ENCODE results near the gene CDKAL1. TPM values are rescaled to one million over a fixed set of nuclear protein-coding genes. Genes with fewer than 3 reads are reported as not detected.
"Not testable (repeated sequence)": the region's sequence is repeated elsewhere in the genome, so short reads cannot be mapped to it uniquely, and the experiment has no call there.

Gene CDKAL1
- total RNA-seq, 2 experiments from 2014 or later: 21.2 to 23.0 TPM

- H3K27ac Mint-ChIP-seq, H3K9me3 Mint-ChIP-seq, H3K4me3 Mint-ChIP-seq, CTCF ChIA-PET, H3K27me3 Mint-ChIP-seq, POLR2A ChIA-PET, DNase-seq: not testable (repeated sequence)
- peaks cover 20% of the 10 kb centered on the region for H3K4me1 Mint-ChIP-seq
- H3K36me3 Mint-ChIP-seq (ENCODE audit: low read depth): peaks cover 16% of the 10 kb centered on the region
Observed at GRCh38 chr6:20721121-20721520, 186.9 kb downstream of the CDKAL1 start.

GRCh38 chr6:20722455-20722854 lies 188.2 kb downstream of the CDKAL1 start:
- Mint-ChIP-seq H3K27me3 (no peaks in the 10 kb centered on the region), H3K9me3 (peaks cover 4% of the 10 kb centered on the region), H3K4me3 (no peak overlapping the region), H3K36me3 (ENCODE audit: low read depth) (peaks cover 16% of the 10 kb centered on the region), H3K4me1 (peaks cover 20% of the 10 kb centered on the region), H3K27ac (no peak overlapping the region)
- ChIA-PET POLR2A (no interaction called here), CTCF (no interaction called here)
- DNase-seq: no peak

- POLR2A ChIA-PET: no interaction called here
- peaks cover 19% of the 10 kb centered on the region for H3K4me1 Mint-ChIP-seq
- no peaks in the 10 kb centered on the region for H3K27me3 Mint-ChIP-seq
- DNase-seq: no peak
- H3K4me3 Mint-ChIP-seq: no peak overlapping the region
- CTCF ChIA-PET: no interaction called here
- H3K36me3 Mint-ChIP-seq (ENCODE audit: low read depth): peaks cover 16% of the 10 kb centered on the region
- no peak overlapping the region for H3K27ac Mint-ChIP-seq
- peaks cover 4% of the 10 kb centered on the region for H3K9me3 Mint-ChIP-seq
Observed at GRCh38 chr6:20723236-20723635, 189.0 kb downstream of the CDKAL1 start.

- no peaks in the 10 kb centered on the region for H3K27me3 Mint-ChIP-seq
- DNase-seq: no peak
- peaks cover 16% of the 10 kb centered on the region for H3K36me3 Mint-ChIP-seq (ENCODE audit: low read depth)
- peaks cover 14% of the 10 kb centered on the region for H3K4me1 Mint-ChIP-seq
- no peak overlapping the region for H3K27ac Mint-ChIP-seq
- peaks cover 4% of the 10 kb centered on the region for H3K9me3 Mint-ChIP-seq
- CTCF ChIA-PET: no interaction called here
- no peak overlapping the region for H3K4me3 Mint-ChIP-seq
- POLR2A ChIA-PET: no interaction called here
Observed at GRCh38 chr6:20724443-20725190, 190.4 kb downstream of the CDKAL1 start.

- H3K4me3 Mint-ChIP-seq, CTCF ChIA-PET, H3K27ac Mint-ChIP-seq, POLR2A ChIA-PET, H3K9me3 Mint-ChIP-seq, DNase-seq, H3K27me3 Mint-ChIP-seq: not testable (repeated sequence)
- Mint-ChIP-seq H3K4me1 (peaks cover 12% of the 10 kb centered on the region), H3K36me3 (ENCODE audit: low read depth) (peaks cover 16% of the 10 kb centered on the region)
Observed at GRCh38 chr6:20725235-20725634, 191.0 kb downstream of the CDKAL1 start.

- H3K27me3 Mint-ChIP-seq: no peaks in the 10 kb centered on the region
- POLR2A ChIA-PET: no interaction called here
- no peaks in the 10 kb centered on the region for H3K4me1 Mint-ChIP-seq
- no peak for DNase-seq
- CTCF ChIA-PET: no interaction called here
- no peak overlapping the region for H3K4me3 Mint-ChIP-seq
- H3K27ac Mint-ChIP-seq: no peak overlapping the region
- peaks cover 4% of the 10 kb centered on the region for H3K36me3 Mint-ChIP-seq (ENCODE audit: low read depth)
- peaks cover 2% of the 10 kb centered on the region for H3K9me3 Mint-ChIP-seq
Observed at GRCh38 chr6:20729086-20729485, 194.8 kb downstream of the CDKAL1 start.

GRCh38 chr6:20732362-20732761 lies 198.1 kb downstream of the CDKAL1 start:
- H3K4me3 Mint-ChIP-seq, POLR2A ChIA-PET, H3K27ac Mint-ChIP-seq, H3K9me3 Mint-ChIP-seq, H3K4me1 Mint-ChIP-seq, CTCF ChIA-PET, DNase-seq, H3K27me3 Mint-ChIP-seq: not testable (repeated sequence)
- H3K36me3 Mint-ChIP-seq (ENCODE audit: low read depth): peaks cover 12% of the 10 kb centered on the region

GRCh38 chr6:20732896-20733295 lies 198.6 kb downstream of the CDKAL1 start:
- no peak overlapping the region for H3K27ac Mint-ChIP-seq
- no peak for DNase-seq
- CTCF ChIA-PET: interaction anchor here (0.6 kb wide), 1 partner anchor 204 kb away, joined by 3 read pairs; no protein-coding TSS in a partner anchor
- H3K36me3 Mint-ChIP-seq (ENCODE audit: low read depth): peaks cover 12% of the 10 kb centered on the region
- no peaks in the 10 kb centered on the region for H3K27me3 Mint-ChIP-seq
- POLR2A ChIA-PET: no interaction called here
- no peaks in the 10 kb centered on the region for H3K4me1 Mint-ChIP-seq
- no peak overlapping the region for H3K4me3 Mint-ChIP-seq
- H3K9me3 Mint-ChIP-seq: peaks cover 2% of the 10 kb centered on the region

- no peaks in the 10 kb centered on the region for H3K27me3 Mint-ChIP-seq
- ChIA-PET POLR2A (no interaction called here), CTCF (no interaction called here)
- no peak for DNase-seq
- H3K27ac Mint-ChIP-seq: no peak overlapping the region
- H3K4me1 Mint-ChIP-seq: no peaks in the 10 kb centered on the region
- H3K36me3 Mint-ChIP-seq (ENCODE audit: low read depth): peaks cover 27% of the 10 kb centered on the region
- no peak overlapping the region for H3K4me3 Mint-ChIP-seq
- H3K9me3 Mint-ChIP-seq: peaks cover 2% of the 10 kb centered on the region
Observed at GRCh38 chr6:20737912-20738311, 203.7 kb downstream of the CDKAL1 start.

- Mint-ChIP-seq H3K36me3 (ENCODE audit: low read depth) (peaks cover 31% of the 10 kb centered on the region), H3K4me1 (no peaks in the 10 kb centered on the region), H3K27ac (no peak overlapping the region), H3K27me3 (no peaks in the 10 kb centered on the region), H3K9me3 (peaks cover 2% of the 10 kb centered on the region), H3K4me3 (no peak overlapping the region)
- CTCF ChIA-PET: no interaction called here
- no peak for DNase-seq
- POLR2A ChIA-PET: no interaction called here
Observed at GRCh38 chr6:20740088-20740487, 205.8 kb downstream of the CDKAL1 start.

GRCh38 chr6:20740727-20741126 lies 206.5 kb downstream of the CDKAL1 start:
- H3K36me3 Mint-ChIP-seq (ENCODE audit: low read depth): peaks cover 30% of the 10 kb centered on the region
- H3K27ac Mint-ChIP-seq: no peak overlapping the region
- ChIA-PET POLR2A (no interaction called here), CTCF (no interaction called here)
- no peaks in the 10 kb centered on the region for H3K27me3 Mint-ChIP-seq
- DNase-seq: no peak
- no peaks in the 10 kb centered on the region for H3K4me1 Mint-ChIP-seq
- H3K9me3 Mint-ChIP-seq: peaks cover 2% of the 10 kb centered on the region
- no peak overlapping the region for H3K4me3 Mint-ChIP-seq

GRCh38 chr6:20741490-20741889 lies 207.2 kb downstream of the CDKAL1 start:
- Mint-ChIP-seq H3K4me3 (no peak overlapping the region), H3K9me3 (peaks cover 2% of the 10 kb centered on the region), H3K36me3 (ENCODE audit: low read depth) (peaks cover 27% of the 10 kb centered on the region), H3K27ac (no peak overlapping the region), H3K4me1 (no peaks in the 10 kb centered on the region), H3K27me3 (no peaks in the 10 kb centered on the region)
- ChIA-PET POLR2A (no interaction called here), CTCF (no interaction called here)
- DNase-seq: no peak

- CTCF ChIA-PET: interaction anchor here (0.6 kb wide), 1 partner anchor 71 kb away, joined by 3 read pairs; no protein-coding TSS in a partner anchor
- H3K27me3 Mint-ChIP-seq: no peaks in the 10 kb centered on the region
- DNase-seq: no peak
- POLR2A ChIA-PET: no interaction called here
- H3K27ac Mint-ChIP-seq: no peak overlapping the region
- H3K9me3 Mint-ChIP-seq: peaks cover 8% of the 10 kb centered on the region
- no peak overlapping the region for H3K4me3 Mint-ChIP-seq
- no peaks in the 10 kb centered on the region for H3K4me1 Mint-ChIP-seq
- H3K36me3 Mint-ChIP-seq (ENCODE audit: low read depth): peaks cover 20% of the 10 kb centered on the region
Observed at GRCh38 chr6:20744911-20745557, 210.8 kb downstream of the CDKAL1 start.

GRCh38 chr6:20746024-20746423 lies 211.8 kb downstream of the CDKAL1 start:
- DNase-seq: no peak
- H3K9me3 Mint-ChIP-seq: peaks cover 8% of the 10 kb centered on the region
- H3K36me3 Mint-ChIP-seq (ENCODE audit: low read depth): peaks cover 17% of the 10 kb centered on the region
- no peaks in the 10 kb centered on the region for H3K27me3 Mint-ChIP-seq
- ChIA-PET CTCF (no interaction called here), POLR2A (no interaction called here)
- no peak overlapping the region for H3K27ac Mint-ChIP-seq
- no peaks in the 10 kb centered on the region for H3K4me1 Mint-ChIP-seq
- no peak overlapping the region for H3K4me3 Mint-ChIP-seq

Measured in activated CD4-positive, alpha-beta memory T cell treated with anti-CD3 and anti-CD28 coated beads, Interleukin-2, amount 10 ng/mL, durations not matched to agents 7 days and 5 days (primary cell).